ENCODE measurements around the gene PNPLA2.

PNPLA2 gene

DNA sequence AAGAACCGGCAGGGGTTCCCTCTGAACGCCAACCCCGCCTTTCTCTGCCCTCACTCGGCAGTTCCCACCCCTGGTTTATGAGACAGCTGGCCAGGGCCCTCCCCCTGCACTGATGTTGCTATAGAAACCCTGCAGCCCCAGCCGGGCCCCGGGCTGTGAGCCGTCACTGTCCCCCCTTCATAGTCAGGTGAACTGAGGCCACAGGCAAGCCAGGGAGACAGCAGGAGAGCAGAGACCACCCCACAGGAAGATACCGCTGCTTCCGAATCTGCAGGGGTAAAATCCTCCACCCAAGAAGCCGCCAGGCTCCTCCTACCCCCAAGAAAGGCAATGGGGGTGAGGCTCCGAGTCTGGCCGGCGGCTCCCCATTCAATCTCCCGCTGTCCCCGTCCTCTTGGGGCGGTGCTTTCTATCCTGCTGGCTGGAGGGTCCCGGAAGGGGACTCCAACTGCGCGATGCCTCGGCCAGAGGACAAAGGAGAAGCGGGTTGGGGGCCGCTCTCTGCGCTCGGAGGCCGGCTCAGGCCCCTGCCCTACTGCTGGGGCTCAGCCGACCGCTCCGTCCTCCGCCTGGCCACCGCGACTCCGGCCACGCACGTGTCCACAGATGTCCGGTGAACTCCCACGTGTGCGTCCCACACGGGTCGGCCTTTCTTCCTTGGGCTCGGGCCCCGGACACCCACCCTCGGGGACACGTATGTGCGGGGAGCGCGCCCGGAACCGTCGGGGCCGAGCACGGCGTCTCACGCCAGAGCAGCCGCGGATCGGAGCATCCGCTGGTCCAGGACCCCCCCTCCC lies 21.2 kb upstream of the PNPLA2 start:
- peak; percentile 86 for DNase-seq (ENCODE audit: low read depth, low spot score)

DNA sequence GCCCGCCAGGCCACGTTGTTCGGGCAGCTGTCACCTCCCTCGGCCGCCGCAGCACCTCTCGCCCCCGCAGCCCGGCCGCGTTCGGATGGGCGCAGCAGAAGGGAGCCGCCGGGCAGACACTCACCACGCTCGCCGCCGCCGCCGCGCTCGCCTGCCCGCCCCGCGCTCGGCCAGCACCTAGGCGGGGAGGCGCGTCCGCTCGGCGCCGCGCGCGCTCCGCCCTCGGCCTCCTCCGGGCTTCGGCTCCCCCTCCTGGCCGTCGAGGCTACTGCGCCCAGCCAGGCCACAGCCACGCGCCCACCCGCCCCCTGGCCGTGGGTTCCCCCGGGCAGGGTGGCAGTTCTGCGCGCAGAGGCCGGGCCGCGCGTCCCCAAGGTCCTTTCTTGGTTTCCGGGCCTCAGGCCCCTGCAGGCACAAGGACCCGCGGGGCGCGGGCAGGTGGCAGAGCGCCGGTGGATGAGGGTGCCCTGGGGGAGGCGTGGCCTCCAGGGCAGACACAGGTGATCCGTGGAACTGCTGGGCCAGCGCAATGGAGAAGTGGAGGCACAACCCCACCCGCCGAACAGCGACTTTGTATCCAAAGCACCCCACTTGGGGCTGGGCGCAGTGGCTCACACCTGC lies 20.5 kb upstream of the PNPLA2 start, which contains the start of gene SLC25A22:
Gene SLC25A22 (minus strand): TSS at position 189 of the 621 bp plus-strand sequence. CDS start 3,275 bp downstream, outside the sequence.
- DNase-seq (ENCODE audit: low read depth, low spot score) = peak; percentile 95

DNA sequence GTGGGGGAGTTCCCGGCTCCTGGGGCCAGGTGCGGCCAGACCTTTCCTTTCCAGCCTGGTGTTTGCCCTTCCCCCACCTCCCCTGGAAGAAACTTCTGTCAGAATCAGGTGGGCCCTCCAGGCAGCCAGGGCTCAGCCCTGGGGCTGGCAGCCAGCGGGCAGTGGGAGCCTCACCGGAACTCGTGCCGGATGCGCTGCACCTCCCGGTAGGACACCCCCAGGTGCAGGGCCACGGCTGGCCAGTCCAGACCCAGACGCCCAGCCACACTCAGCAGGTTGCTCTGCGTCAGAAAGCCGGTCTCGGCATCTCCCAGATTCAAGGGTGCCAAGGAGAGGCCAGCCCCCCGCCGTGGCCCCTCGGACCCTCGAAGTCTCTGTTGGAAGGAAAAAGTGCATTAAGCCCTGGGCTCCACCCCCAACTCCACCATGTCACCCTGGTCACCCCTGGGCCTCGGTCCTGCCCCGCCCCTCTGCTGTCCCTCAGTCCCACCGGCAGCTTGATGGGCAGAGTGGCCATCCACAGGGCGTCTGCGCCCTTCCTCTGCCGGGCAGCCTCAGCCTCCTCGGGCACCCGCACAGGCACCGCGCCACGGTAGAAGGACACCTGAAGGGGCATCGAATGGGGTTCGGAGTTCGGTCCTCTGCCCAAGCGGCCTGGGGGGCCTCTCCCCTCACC lies 18.9 kb upstream of the PNPLA2 start:
- DNase-seq (ENCODE audit: low read depth, low spot score) = no peak

DNA sequence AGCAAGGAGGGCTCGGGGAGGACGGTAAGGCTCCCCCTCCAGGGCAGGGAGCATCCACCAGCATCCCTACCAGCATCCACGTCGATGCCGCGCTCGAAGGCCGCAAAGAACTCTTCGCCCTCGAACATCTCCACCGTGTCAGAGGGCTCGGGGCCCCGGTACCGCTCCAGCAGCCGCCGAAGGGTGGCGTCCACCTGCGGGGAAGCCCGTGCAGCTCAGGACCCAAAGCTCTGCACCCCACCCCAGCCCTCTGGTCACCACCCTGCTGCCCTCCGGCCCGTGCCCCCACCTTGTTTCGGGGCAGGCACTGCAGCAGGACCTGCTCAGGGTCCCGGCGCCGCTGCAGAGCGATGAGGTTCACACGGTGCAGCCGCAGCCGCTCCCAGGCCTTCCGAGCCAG lies 18.2 kb upstream of the PNPLA2 start:
- DNase-seq (ENCODE audit: low read depth, low spot score) = no peak

DNA sequence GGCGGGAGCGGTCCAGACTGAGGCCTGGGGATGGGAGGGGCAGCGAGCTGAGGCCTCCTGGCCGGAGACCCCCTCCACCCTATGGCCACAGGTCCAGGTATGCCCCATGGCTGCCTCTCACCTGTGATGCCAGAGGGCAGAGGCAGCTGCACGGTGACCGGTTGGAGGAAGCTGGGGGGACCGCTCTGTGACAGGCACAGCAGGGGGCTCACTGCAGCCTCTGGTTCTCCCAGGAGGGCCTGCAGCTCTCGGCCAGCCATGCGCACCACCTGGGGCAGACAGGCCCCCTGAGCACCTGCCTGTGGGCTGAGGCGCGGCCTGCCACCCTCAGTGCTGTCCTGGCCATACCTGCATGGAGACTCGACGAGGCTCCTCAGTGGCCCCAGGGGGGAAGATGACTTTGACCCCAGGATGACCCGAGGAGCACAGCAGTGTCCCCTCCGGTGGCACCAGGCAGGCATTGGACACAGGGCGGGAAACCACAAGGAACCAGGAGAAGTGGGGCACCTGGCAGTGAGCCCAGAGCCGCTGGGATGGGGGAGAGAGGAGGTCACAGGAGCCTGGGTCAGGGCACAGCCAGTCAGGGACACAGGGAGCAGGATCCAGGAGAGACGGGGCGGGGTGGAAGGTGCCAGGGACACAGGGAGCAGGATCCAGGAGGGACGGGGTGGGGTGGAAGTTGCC lies 17.5 kb upstream of the PNPLA2 start:
- DNase-seq (ENCODE audit: low read depth, low spot score) = no peak

DNA sequence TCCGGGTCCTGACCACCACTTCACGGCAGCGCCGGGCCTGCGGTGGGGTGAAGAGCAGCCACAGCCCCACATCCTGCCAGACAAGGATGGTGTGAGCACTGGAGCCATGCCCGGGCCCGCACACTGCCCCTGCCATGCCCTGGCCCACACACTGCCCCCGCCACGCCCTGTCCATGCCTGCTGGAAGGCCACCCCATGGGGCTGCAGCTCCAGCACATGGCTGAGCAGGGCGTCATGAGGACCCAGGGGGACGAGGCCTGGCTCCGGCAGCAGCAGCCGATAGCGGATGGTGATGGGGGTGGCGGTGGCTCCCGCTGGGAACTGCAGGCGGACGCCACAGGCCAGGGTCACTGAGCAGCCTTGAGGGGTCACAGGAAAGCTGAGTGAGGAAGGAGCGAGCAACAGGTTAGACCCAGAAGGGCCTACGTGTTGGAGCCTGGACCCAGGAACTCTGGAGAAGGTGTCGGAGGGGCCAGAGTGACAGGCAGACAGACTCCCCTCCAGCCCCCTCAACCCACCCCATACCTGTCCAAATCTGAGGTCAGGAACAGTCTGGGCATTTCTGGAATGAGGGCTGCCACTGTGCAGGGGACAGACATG lies 16.6 kb upstream of the PNPLA2 start:
- no peak for DNase-seq (ENCODE audit: low read depth, low spot score)

DNA sequence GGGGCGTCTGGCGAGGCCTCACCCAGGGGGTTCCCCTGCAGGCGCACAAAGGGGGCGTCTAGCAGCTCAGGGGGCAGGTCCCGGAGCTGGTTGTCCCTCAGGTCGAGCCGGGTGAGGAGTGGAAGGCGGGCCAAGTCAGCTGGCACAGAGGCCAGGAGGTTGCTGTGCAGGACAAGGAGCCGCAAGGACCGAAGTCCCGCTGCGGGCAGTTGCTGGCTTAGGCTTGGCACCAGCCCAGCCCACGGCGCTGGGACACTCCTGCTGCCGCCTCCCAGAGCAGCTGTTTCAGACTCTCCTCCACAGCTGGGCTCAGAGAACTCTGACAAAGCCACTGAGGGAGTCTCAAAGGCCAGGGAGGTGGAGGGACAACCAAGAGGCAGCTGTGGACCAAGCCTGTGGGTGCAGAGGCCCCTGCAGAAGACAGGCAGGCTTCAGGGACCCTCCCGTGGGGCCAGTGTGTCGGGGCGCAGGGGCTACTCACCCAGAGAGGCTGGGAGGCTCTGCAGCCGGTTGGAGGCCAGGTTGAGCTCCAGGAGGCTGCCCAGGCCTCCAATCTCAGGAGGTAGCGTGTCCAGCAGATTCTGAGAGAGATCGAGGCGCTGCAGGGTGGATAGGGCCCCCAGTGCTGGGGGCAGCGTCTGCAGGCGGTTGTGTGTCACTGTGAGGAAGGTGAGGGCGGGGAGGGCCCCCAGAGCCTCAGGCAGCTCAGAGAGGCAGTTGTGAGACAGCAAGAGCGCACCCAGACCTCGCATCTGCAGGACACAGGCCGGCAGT lies 15.8 kb upstream of the PNPLA2 start:
- no peak for DNase-seq (ENCODE audit: low read depth, low spot score)

DNA sequence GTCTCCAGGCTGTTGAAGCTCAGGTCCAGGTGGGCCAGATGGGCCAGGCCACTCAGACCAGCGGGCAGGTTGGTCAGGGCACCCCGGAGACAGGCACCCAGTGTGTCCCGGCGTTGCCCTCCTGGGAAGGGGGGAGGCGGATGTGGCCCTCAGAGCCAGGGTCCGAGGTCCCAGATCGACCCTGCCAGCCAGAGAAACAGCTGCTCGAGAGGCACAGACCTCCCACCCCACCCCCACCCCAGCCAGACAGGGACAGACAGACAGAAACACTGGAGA lies 15.3 kb upstream of the PNPLA2 start:
- DNase-seq (ENCODE audit: low read depth, low spot score) = no peak

DNA sequence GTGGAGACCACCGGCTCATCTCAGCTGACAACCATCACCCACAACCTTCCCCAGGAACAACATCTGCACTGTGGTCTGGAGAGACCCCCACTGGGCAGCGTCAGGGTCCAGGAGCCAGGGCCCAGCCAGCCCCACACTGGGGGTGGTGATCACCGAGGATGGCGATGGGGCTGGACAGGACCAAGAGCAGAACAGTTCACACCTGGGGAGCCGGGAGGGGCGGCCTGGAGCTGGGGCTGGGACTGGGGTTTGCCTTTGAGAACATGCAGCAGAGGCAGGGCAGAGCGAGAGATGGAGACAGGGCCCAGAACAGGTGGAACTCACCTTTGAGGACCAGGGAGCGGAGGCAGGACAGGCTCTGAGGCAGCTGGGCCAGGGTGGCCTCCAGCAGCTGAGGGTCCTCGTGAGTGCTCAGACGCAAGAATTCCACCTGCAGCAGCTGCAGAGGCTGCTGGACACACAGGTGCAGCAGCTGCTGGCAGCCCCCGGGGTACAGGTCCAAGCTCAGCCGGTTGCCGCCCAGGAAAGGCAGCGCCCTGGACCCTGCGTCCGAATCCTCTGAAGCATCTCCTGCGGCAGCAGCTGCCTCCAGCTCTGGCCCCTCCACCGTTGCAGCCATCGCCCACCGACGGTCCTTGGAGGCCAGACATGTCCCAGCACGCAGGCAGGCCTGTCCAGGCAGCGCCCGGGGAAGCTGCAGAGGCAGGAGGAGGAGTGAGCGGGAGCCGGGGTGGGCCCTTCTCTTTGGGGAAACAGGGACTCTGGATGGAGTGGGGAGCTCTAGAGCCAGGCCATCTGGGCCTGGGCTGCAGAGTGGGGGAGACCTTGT lies 14.7 kb upstream of the PNPLA2 start:
- no peak for DNase-seq (ENCODE audit: low read depth, low spot score)

DNA sequence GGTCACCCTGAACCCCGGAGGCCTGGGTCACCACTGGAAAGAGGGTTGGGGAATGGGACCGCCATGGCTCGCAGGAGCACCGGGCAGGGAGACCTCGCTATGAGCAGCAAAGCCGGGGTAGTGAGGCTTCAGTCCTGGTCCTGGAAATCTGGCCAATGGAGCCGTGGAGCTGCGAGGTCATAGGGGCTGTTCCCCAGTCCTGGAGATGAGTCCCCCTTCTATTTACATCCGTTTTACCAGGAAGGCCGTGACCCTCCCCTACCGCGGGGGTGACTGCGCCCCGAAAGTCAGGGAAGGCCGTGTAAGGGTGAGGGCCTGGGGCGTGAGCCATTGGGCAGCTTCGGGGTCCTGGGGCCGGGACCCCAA lies 14.1 kb upstream of the PNPLA2 start:
- DNase-seq (ENCODE audit: low read depth, low spot score) = no peak

DNA sequence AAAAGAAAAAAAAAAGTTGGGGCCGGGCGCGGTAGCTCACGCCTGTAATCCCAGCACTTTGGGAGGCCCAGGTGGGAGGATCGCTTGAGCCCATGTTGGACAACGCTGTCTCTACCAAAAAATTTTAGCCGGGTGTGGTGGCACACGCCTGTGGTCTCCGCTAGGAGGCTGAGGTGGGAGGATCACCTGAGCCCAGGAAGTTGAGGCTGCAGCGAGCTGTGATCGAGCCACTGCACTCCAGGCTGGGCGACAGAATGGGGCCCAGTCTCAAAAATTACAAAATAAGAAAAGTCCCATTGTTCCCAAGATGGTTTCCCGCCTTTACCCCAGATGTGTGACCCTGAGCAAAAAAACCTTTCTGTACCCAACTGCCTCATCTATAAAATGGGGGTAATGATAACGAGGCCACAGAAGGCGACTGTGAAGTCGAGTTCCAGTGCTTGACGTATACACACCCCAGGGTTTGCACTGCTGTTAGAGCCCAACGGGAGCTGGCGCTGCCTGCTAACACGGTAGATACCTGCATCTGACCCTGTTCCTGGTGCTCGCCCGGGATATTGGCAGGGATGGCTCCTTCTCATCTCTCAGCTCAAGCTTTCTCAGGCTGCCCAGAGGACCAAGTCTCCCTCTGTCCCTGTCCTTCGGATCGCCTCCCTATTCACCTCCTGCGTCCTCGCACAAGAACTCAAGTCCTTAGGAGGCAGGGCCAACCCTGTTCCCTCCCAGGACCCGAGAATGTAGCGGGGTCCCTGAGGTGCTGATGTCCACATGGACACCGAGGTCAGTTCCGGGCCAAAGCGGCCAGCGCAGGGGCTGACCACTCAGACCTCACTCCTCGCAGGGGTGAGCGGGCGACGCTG lies 10.1 kb upstream of the PNPLA2 start:
- DNase-seq (ENCODE audit: low read depth, low spot score) = no peak

DNA sequence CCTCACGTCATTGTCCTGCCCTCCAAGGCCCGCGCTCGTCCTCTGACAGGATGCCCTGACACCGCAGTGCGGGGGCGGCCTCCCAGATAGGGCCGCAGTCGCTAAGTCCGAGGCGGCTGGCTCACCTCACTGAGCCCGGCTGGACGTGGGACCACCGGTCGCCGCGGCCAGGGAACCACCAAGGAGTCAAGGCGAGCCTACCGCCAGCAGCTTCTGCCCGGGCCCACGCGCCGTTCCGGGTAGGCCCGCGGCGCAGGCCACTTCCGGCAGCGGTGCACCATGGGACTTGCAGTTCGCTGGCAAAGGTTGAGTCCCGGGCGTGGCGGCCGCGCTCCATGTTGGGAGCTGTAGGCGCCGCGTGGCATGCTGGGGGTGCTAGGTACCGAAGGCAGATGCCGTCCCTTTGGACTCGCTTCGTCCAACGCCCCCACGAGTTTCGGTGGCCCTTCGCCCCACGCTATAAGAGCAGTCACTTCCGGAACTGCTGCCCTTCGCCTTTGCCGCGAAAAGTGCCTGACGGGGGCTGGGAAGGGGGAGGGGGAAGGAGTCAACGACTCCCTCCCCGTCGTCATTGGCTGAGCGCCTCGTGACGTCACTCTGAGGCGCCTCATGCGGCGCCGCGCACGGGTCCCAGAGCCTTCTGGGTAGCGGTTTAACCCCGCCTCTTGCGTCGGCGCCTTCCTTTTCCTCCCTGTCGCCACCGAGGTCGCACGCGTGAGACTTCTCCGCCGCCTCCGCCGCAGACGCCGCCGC lies 9.3 kb upstream of the PNPLA2 start, which contains the start of gene RPLP2:
Gene RPLP2 (plus strand): TSS at position 681 of the 753 bp plus-strand sequence. CDS start 268 bp downstream, outside the sequence.
- peak; percentile 99 for DNase-seq (ENCODE audit: low read depth, low spot score)

DNA sequence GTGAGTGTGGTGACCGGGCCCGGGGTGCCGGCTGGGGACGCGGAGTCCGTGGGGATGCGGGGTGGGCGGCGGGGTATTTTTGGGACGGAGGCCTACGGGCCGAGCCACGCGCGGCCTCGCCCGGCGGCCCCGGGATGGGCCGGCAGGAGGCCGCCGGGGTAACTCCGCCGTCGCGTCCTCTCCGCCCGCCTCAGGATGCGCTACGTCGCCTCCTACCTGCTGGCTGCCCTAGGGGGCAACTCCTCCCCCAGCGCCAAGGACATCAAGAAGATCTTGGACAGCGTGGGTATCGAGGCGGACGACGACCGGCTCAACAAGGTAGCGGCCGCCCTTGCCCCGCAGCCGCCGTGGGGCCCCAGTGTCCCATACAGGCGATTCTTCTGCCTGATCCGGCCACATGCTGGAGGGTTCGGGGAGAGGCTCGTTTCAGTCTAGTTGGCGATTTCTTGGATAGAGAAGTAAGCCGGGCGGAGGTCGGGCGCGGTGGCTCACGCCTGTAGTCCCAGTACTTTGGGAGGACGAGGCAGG lies 8.6 kb upstream of the PNPLA2 start:
- DNase-seq (ENCODE audit: low read depth, low spot score) = no peak

DNA sequence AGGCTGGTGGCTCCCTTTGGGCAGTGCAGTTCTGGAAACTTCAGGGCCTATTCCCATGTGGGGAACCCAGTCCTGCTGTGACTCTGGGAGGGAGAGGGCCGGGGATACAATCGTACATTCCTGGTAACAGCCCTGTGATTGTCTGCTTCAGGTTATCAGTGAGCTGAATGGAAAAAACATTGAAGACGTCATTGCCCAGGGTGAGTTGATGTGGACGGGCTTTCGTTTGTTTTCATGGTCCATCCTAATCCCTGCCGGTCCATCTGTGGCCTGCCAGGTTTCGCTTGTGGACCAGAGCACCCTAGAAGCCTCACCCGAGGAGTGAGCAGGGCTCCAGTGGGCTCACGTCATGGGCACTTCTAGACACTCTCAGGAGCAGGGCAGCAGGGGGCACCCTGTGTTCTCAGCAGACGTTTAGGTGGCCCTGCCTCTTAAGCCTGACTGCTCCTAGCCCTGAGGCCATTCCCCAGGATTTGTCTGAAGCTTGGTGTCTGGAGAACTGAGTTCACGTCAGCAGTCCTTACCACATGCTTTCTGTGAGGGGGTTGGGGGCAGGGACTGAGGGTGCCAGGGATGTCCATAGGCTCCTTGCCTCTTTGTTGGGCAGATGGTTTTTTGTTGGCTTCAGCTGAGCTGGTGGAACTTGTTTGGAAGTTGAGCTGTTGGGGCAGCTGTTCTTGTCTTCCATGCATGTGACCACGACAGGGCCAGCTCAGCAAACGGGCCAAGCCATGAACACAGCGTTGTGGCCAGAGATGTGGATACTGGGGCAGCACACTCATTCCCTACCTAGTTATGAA lies 7.1 kb upstream of the PNPLA2 start:
- DNase-seq (ENCODE audit: low read depth, low spot score) = no peak

DNA sequence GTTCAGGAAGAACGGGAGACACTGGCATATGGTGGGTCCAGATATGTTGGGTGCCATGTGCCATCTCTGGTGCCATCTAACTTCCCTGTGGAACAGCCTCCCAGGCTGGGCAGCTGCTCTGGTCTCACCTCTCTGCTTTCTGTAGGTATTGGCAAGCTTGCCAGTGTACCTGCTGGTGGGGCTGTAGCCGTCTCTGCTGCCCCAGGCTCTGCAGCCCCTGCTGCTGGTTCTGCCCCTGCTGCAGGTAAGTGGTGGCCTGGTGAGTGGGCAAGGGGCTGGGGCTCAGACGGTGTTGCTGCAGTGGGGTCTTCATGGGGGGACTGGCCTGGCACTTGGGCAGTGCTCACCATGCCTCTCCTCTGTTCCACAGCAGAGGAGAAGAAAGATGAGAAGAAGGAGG lies 6.3 kb upstream of the PNPLA2 start:
- no peak for DNase-seq (ENCODE audit: low read depth, low spot score)

DNA sequence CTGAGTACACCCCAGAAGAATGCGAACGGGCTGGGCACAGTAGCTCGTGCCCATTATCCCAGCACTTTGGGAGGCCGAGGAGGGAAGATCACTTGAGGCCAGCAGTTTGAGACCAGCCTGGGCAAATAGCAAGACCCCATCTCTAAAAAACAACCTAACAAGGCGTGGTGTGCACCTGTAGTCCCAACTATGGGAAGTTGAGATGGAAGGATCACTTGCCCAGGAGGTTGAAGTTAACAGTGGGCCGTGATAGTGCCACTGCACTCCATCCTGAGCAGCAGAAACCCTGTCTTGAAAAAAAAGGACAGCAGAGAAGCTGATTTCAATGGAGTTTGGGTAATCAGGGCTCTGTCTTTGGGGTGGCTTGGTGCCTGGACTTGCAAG lies 5.7 kb upstream of the PNPLA2 start:
- no peak for DNase-seq (ENCODE audit: low read depth, low spot score)

DNA sequence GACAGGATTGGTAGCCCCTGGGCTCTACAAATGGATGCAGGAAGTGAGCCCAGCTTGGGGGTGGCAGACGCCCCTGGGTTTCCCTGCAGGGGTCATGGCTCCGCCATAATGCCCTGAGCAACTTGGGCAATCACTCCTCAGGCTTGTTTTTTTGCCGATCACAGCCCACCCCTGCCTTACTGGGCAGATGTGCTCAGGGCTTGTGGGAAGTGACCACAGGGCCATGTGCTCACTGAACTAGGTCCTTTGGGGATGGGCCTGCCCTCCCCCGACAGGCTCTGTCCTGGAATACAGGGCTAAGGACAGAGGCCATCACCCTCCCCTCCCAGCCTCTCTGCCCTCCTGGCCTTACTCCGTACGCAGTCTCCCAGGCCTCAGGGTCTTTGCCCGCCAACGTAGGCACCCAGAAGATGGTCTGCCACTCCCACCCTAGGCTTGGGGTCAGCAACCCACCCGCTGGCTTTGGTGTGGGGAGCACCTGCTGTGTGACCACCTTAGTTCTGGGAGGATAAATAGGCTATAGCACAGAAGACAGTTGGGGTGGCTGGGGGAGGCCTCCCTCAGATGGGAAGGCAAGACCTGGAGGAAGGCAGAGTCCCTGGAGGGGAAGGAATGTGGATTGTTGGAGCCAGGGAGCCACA lies 5.1 kb upstream of the PNPLA2 start:
- no peak for DNase-seq (ENCODE audit: low read depth, low spot score)

Data from astrocyte of the hippocampus (primary cell).